ENCODE results near the gene TMPRSS12.
"Not testable (repeated sequence)": the region's sequence is repeated elsewhere in the genome, so short reads cannot be mapped to it uniquely, and the experiment has no call there.

The TMPRSS12 gene

GRCh38 chr12:50855218-50855617 lies 12.5 kb downstream of the TMPRSS12 start:
- not testable (repeated sequence) for FAIRE-seq; DNase-seq (ENCODE audit: insufficient read length, low spot score)

- not testable (repeated sequence) for FAIRE-seq; DNase-seq (ENCODE audit: insufficient read length, low spot score)
Observed at GRCh38 chr12:50855679-50856078, 13.0 kb downstream of the TMPRSS12 start.

- FAIRE-seq: no peak
- no peak for DNase-seq (ENCODE audit: insufficient read length, low spot score)
Observed at GRCh38 chr12:50859621-50860310, 17.0 kb downstream of the TMPRSS12 start.

GRCh38 chr12:50862316-50862715 lies 19.6 kb downstream of the TMPRSS12 start:
- DNase-seq (ENCODE audit: insufficient read length, low spot score): peak; percentile 53
- no peak for FAIRE-seq

GRCh38 chr12:50865266-50865665 lies 22.5 kb downstream of the TMPRSS12 start:
- no peak for DNase-seq (ENCODE audit: insufficient read length, low spot score)
- no peak for FAIRE-seq

GRCh38 chr12:50868881-50869280 lies 26.2 kb downstream of the TMPRSS12 start:
- FAIRE-seq; DNase-seq (ENCODE audit: insufficient read length, low spot score): not testable (repeated sequence)

- DNase-seq (ENCODE audit: insufficient read length, low spot score): no peak
- FAIRE-seq: no peak
Observed at GRCh38 chr12:50882563-50882962, 39.8 kb downstream of the TMPRSS12 start.

GRCh38 chr12:50887191-50887590 lies 44.5 kb downstream of the TMPRSS12 start:
- FAIRE-seq (no peak), DNase-seq (ENCODE audit: insufficient read length, low spot score) (no peak)

GRCh38 chr12:50888666-50889065 lies 45.9 kb downstream of the TMPRSS12 start:
- DNase-seq (ENCODE audit: insufficient read length, low spot score) (no peak), FAIRE-seq (no peak)

GRCh38 chr12:50894241-50894640 lies 51.5 kb downstream of the TMPRSS12 start:
- no peak for FAIRE-seq
- DNase-seq (ENCODE audit: insufficient read length, low spot score): no peak

- FAIRE-seq: no peak
- no peak for DNase-seq (ENCODE audit: insufficient read length, low spot score)
Observed at GRCh38 chr12:50901685-50902113, 59.0 kb downstream of the TMPRSS12 start.

GRCh38 chr12:50908479-50908878 lies 65.8 kb downstream of the TMPRSS12 start:
- FAIRE-seq; DNase-seq (ENCODE audit: insufficient read length, low spot score): not testable (repeated sequence)

GRCh38 chr12:50912361-50912760 lies 69.6 kb downstream of the TMPRSS12 start:
- DNase-seq (ENCODE audit: insufficient read length, low spot score); FAIRE-seq: not testable (repeated sequence)

GRCh38 chr12:50913224-50913623 lies 70.5 kb downstream of the TMPRSS12 start:
- DNase-seq (ENCODE audit: insufficient read length, low spot score): no peak
- FAIRE-seq: no peak

- no peak for DNase-seq (ENCODE audit: insufficient read length, low spot score)
- FAIRE-seq: no peak
Observed at GRCh38 chr12:50914872-50915484, 72.3 kb downstream of the TMPRSS12 start.

GRCh38 chr12:50916292-50916691 lies 73.6 kb downstream of the TMPRSS12 start:
- DNase-seq (ENCODE audit: insufficient read length, low spot score) (no peak), FAIRE-seq (no peak)

- DNase-seq (ENCODE audit: insufficient read length, low spot score) (no peak), FAIRE-seq (no peak)
Observed at GRCh38 chr12:50918584-50919316, 76.0 kb downstream of the TMPRSS12 start.

GRCh38 chr12:50922820-50923219 lies 80.1 kb downstream of the TMPRSS12 start:
- no peak for FAIRE-seq
- DNase-seq (ENCODE audit: insufficient read length, low spot score): no peak

GRCh38 chr12:50923361-50924130 lies 80.8 kb downstream of the TMPRSS12 start:
- FAIRE-seq: no peak

GRCh38 chr12:50924131-50924438 lies 81.4 kb downstream of the TMPRSS12 start:
- no peak for DNase-seq (ENCODE audit: insufficient read length, low spot score)
- FAIRE-seq: no peak

More at GRCh38 chr12:50923361-50924130, 80.8 kb downstream of the TMPRSS12 start:
- no peak for DNase-seq (ENCODE audit: insufficient read length, low spot score)
